Measurements from ENCODE around the gene PA2G4.
"Not testable (repeated sequence)": the region's sequence is repeated elsewhere in the genome, so short reads cannot be mapped to it uniquely, and the experiment has no call there.

Gene PA2G4

DNA sequence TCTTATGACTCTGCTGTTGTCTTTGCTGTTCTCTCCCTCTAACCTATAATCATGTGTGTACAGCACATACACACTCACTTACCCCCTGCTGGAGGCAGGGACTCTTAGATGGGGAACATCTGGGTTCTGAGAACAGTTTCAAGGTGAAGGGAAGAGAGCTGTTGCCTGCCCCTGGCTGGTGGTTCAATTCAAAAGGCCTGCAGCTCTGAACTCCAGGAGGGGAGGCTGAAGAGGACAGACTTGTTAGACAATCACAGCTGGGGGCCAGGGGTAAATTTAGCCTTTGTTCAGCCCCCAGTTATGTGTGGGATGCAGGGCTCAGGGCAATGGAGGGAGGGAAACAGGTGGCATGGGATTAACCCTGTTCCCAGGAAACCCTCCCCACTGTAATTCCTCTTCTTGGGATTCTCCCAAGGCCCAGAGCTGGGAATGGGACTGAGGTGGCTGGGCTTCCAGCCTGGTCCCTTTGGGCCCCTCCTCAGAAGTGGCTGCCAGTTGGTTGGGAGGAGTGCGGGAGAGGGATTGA is 50.0 kb downstream of the PA2G4 start:
- no peak for DNase-seq

DNA sequence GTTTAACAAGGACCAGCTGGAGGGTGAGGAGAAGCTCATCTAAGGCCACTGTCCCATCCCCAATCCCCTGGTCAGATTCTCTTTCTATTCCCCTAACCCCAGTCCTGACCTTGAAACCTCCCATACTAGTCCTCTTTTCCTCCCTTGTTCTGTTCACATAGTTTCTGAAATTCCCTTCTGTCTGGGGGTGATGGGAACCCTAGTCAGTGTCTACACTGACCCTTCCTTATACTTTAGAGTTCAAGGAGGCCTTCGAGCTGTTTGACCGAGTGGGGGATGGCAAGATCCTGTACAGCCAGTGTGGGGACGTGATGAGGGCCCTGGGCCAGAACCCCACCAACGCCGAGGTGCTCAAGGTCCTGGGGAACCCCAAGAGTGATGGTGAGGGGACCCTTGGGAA is 50.5 kb downstream of the PA2G4 start:
- DNase-seq: no peak

DNA sequence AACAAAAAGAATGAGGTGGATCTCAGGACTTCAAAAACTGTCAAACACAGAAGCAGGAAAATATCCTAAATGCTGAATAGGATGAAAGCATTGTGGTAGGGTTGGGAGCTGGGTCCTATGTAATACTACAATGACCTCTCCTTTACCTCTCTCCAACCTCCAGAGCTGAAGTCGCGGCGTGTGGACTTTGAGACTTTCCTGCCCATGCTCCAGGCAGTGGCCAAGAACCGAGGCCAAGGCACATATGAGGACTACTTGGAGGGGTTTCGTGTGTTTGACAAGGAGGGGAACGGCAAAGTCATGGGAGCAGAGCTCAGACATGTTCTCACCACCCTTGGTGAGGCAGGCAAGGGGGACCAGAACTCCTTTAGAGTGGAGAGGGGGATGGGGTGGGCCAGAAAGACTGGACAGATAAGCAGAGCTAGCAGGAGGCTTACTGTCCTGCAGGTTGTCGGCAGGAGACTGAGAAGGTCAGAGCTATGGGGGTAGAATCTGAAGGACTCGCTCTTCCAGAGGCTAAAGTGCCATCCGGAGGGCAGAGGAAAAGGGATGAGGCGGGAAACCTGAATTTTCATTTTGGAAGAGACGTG is 51.0 kb downstream of the PA2G4 start:
- DNase-seq: no peak

DNA sequence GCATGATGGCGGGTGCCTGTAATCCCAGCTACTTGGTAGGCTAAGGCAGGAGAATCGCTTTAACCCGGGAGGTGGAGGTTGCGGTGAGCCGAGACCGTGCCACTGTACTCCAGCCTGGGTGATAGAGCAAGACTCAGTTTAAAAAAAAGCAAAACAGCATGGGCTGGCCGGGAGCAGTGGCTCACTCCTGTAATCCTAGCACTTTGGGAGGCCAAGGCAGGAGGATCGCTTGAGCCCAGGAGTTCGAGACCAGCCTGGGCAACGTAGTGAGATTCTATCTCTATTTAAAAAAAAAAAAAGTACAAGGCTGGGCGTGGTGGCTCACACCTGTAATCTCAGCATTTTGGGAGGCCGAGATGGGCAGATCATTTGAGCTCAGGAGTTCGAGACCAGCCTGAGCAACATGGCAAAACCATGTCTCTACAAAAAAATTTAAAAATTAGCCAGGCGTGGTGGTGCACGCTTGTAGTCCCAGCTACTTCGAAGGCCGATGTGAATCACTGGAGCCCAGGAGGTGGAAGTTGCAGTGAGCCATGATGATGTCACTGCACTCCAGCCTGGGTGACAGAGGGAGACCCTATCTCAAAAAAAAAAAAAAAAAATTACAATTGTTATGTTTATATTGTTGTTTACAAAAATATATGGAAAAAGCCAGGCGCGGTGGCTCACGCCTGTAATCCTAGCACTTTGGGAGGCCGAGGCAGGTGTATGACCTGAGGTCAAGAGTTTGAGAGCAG is 52.3 kb downstream of the PA2G4 start:
- DNase-seq: not testable (repeated sequence)

DNA sequence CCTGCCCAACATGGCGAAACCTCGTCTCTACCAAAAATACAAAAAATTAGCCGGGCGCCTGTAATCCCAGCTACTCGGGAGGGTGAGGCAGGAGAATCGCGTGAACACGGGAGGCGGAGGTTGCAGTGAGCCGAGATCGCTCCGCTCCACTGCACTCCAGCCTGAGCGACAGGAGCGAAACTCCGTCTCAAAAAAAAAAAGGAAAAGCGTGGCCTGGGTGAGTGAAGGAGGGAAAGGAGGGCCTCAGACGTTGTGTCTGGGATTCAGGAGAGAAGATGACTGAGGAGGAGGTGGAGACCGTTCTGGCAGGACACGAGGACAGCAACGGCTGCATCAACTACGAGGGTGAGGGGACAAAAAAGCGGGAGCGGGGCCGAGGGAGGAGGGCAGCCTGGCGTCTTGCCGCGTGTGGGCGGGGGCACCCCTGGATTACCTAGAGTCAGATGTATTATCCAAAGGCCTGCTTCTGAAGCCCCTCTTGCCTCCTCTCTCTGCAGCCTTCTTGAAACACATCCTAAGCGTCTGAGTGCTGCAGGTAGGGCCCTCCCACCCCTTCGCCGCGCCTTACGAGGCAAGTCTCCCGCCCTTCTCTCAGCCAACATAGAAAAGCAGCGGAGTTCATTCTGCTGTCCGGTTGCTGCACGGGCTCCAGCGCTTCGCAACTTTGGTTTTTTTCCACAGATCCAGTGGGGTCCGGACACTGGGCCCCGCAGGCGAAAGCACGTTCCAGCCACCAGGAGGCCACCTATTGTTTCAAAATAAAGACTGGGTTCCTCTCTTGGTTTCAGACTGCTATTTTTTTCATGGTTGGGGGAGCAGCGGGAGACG is 53.1 kb downstream of the PA2G4 start:
- DNase-seq: peak; percentile 87

DNA sequence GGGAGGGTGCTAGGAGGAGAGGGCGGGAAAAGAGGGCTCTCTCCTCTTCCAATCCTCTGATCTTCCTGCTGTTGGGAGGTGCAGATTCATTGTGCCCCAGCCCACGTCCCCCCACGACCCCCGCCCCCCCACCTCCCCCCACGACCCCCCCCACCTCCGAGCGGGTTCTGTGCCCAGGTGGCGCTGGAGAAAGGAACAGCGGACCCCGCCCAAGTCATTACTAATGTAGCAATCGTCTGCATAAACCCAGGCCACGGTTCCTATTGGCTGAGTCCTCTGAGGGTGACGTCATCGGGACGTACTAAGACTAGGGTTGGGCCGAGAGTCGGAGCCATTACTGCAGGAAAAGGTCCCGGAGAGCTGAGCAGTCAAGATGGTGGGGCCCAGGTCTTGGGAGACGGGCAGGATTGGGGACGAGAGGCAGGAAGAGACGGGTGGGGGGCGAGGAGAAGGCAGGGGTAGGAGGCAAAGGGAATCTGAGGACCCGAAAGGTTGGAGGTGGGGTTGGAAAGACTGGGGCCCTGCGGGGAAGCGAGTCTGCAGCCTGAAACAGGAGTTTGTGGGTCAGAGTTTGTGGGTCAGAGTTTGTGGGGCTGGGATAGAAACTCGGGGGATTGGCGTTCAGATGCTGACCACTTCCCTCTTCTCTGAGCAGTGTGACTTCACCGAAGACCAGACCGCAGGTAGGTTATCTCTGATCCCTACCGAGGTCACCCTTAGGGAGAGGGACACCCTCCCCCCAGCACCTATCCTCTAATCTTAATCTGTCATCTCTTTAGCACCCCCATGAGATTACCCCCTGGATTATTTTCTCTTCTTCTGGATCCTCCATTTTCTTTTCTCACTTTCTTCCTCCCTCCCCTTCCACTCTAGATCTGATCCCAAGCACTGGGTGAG is 53.9 kb downstream of the PA2G4 start, which contains the start of gene MYL6:
Gene MYL6 (plus strand): TSS at position 331 of the 897 bp plus-strand sequence. CDS start 43 bp downstream, at position 374.
- DNase-seq: peak; percentile 99

DNA sequence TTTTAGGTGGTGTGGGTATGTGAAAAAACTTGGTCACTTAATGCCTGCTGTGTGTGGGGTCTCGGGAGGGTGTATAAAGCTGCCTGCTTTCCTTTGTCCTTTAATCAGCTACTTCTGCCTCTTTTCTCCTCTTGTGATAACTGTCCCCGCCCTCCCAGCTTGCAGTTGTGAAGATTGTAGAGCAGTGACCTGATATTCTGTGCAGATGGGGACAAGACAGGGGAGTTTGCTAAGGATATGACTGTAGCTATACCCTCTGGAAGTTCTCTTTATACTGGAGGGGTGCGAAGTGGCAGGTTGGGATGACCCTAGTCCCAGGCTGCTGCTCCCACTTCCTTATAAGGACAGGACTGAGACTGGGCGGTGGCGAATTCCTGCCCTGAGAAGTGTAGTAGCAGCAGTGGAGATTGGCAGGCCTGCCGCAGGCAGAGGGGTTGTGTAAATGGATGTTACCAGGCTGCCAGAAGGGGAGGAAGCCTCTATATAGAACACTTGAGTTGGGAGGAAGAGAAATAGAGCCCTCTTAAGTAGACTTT is 54.6 kb downstream of the PA2G4 start:
- DNase-seq: peak; percentile 78

DNA sequence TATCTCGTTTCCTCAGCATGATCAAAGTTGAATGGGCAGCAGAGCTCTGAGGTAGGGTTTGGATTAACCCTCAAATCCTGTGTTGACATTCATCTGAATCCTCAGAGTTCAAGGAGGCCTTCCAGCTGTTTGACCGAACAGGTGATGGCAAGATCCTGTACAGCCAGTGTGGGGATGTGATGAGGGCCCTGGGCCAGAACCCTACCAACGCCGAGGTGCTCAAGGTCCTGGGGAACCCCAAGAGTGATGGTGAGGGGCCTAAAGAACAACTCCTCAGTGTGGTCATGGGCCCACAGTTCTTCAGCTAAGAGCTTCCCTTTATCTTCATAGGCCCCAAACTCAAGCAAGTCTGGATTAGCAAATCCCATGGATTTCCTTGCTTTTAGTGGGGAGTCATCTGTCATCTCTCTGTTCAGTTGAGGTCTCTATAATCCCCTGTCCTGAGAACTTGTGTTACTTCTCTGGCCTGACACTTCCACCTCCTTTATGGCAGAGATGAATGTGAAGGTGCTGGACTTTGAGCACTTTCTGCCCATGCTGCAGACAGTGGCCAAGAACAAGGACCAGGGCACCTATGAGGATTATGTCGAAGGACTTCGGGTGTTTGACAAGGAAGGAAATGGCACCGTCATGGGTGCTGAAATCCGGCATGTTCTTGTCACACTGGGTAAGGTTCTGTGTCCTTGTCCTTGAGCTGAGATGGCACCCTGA is 55.3 kb downstream of the PA2G4 start:
- no peak for DNase-seq

DNA sequence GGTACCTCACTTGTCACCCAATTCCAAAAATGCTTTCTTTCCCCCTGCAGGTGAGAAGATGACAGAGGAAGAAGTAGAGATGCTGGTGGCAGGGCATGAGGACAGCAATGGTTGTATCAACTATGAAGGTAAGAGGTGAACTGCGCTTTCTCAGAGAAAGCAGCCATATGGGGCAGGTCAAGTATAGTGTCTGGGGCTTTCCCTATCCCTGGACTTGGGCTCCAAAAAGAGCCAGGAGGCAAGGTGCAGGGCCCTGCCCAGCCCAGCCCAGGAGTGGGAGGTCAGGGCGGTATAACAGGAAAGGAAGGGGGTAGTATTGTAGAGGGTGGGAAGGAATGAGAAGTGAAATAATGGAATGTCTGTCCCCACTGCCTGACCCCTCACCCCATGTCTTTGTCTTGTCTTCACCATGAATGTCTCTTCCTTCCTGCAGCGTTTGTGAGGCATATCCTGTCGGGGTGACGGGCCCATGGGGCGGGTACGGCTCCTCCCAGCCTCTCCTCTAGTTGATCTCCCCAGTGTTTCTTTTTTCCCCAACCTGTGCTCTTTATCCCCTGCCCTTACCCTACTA is 55.9 kb downstream of the PA2G4 start:
- peak; percentile 49 for DNase-seq

DNA sequence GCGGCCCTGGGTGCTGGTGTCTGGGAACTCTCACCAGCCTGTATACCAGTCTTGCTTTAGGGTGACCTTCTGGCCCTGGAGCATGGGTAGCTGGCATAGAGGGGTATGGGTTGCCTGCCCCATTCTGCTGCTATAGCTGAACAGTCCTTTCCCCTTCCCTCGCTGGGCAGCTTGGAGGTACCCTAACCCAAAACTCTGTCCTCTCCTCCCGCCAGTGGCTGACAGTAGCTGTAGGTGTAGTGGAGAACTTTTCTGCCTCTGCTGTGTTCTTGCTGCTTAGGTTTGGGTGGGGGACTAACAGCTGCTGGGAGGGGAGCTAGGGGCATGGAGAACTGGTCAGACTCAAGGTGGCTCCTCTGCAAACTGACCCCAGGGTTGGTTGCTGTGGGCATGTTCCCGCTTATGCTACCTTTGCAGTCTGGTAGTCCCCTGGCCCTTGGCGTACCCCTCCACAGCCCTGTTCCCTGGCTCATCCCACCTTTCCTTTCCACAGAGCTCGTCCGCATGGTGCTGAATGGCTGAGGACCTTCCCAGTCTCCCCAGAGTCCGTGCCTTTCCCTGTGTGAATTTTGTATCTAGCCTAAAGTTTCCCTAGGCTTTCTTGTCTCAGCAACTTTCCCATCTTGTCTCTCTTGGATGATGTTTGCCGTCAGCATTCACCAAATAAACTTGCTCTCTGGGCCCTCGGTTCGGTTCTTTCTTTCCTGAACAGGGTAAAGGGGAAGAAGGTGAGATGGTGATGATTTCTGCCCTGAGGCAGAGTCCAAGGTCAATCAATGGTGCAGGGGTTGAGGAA is 56.7 kb downstream of the PA2G4 start:
- DNase-seq: no peak

DNA sequence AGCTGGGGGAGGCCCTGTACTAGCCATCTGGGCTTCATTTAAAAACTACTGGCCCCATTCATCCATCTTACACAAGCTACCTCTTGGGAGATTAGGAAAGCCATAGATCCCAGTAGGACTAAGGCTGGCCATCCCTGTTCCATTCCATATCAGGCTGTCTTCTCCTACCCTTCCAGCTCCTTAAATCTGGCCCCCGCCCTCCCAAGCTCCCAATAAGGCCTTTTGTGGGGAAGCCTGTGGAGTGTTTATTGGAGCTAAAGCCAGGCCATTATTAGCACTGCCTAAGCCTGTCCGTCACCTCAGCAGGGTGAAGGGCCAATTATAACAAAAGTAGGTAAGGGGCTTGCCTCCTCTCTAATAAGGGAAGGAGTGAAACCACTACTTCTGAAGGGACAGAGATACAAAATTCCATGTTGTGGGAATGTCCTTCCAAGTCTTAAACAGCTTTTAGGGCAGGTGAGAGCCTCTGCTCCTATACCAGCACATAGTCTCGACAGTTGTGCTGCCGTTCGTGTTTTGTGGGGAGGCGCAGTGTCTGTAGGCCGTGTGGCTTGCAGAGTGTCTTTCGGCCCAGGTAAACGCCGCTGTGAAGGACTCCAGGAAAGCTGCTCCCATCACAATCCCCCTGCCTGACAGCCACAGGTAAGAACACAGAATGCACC is 57.5 kb downstream of the PA2G4 start:
- no peak for DNase-seq

DNA sequence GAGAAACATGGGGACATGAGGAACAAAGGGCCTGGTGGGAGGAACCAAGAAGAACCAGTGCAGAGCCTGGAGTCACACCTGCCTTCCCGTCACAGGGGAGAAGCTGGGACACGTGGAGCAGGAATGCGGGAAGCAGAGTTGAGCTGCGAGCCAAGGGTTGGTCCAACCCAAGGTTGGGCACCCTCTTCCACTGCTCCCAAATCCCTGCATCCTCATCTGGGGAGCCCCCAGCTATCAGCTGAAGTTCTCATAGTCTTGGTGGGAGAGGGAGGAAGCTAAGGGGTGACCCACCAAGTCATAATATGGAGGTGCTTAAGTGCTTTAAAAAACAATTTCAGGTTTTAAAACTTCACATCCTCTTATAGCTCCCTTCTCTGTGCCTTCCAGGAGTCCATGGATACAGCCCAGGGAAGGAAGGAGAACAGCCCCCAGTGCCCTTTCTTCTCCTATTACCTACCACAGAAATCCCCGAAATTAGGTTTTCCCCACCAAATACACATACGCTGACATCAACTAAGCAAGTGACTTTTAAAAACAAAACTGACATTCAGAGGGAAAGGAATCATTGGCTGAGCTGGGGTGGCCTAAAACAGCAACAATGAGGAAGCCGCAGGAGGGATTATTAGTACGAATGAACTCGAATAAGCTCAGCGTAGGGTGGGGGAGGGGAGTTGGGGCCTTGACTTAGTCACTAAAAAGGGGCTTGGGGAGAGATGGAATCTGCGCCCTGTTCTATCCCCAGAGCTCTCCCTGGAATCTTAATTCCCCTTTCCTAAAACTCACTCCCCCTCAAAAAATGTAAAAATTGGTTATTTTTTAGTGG is 58.3 kb downstream of the PA2G4 start:
- DNase-seq: no peak
